Hematopoietic multipotent progenitor cell treated with erythropoietin and hydrocortisone succinate and interleukin-3 and kit ligand, for 4 days (in vitro differentiated cells): ENCODE data around the gene PDPN.

ENCODE experiments used
- DNase-seq: peaks from one replicate; pipeline ENCODE4 v3.0.0-alpha.2; 2015

Gene PDPN

DNA sequence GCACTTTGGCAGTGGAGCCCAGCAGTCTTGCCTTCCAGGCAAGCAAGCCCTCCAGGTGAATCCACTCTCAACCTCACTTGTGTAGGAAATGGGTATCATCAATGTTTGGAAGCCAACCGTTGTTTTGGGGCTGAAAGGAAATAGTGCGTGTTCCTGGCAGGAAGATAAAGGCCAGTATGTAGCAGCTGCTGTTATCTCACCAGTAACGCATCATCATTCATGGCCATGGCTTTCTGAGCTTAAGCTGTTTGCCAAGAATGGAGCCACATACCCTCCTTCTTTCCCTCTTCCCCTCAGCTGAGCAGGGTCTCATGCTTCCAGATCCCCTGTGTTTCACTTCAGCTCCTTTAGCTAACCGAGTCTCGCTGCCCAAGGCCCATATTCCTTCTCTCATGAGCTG, 2.2 kb upstream of the PDPN start:
- peak; percentile 5 for DNase-seq

DNA sequence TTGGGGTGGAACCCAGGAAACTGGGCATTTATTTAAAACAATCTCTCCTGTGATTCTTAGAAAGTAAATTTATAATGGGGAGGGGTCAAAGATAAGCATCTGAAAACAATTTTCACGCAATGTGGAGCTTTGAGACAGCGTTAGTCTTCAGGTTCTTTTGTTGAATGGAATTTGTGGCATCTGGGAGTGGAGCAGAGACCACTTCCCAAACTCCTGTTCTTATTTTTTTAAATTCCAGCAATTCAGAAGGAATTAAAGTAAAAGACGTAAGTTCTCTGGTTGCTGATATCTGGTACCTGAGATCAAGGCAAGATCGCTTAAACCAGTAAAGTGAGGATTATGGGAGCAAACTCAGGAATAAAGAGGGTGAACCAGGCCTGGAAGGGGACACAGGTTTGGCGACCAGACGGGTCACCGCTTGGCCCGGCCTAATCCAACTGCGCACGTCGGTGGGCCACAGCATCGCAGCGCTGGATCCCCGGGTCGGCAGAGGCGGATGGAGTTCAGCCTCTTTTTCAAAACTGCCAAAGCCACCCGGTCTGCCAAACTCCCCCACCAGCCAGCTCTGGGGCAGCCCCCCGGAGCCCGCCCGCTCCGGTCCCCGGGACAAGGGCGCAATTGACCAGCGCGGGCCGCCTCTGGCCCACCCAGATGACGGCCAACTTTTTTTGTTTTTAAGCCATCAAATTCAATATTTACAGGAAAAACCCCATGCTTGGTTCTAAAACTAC, 754 bp upstream of the PDPN start:
- no peak for DNase-seq

GRCh38 chr1:13583966-13584791, 547 bp downstream of the PDPN start:
- no peak for DNase-seq

DNA sequence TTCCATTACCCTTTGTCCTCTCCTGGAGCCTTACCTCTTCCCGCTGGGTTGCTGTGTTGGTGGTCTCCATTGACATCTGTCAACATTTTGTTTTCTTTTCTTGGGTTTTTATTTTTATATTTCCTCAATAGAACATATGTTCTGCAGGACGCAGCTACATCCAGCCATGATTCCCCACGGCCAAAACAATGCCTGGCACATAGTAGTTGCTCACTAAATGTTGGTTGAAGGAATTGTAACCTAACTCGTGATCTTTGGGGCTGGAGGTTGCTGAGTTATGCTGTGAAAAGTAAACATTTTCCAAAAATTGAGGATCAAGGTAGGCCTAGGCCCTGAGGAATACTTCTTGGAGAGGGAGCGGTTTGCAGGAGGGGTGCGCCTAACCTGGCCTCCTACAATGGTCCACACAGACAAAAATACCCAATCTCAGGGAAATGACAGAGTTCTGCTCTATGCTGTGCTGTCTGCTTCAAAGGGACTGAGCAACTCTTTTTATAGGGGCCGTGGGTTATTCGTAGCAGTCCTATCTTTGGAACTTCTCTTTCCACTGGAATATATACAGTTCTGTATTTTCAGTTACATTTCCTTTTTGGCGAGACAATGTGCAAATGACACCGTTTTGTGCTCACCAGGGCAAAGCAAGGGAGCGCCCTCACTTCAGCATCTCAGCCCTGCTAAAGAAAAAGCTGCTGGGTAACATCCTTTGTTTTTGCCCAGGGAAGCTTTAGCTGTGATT, 1.4 kb downstream of the PDPN start:
- no peak for DNase-seq

GRCh38 chr1:13585612-13585991, 2.0 kb downstream of the PDPN start:
- DNase-seq, result no peak

DNA sequence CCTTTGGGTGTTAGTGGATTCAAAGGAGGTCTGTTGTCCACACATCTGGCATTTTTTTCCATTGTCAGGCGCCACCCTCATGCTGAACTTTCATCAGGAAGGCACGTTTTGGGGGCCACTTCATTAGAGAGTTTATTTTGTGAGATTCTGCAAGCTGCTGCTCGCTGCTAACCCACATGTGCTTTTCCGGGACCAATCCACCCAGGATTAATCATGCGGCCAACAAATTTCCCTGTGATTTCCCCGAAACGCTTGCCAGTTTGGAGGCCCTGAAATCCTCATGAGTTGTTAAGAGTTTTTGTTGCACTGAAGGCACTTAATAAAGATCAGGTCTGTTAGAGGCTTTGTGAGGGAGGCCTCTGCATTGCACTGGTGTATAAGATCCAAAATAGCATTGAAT, 2.4 kb downstream of the PDPN start:
- no peak for DNase-seq

- no peak for DNase-seq
Measured at GRCh38 chr1:13587256-13588030, 3.8 kb downstream of the PDPN start.

GRCh38 chr1:13588946-13589796, 5.5 kb downstream of the PDPN start:
- DNase-seq, result no peak

GRCh38 chr1:13590486-13590885, 6.9 kb downstream of the PDPN start:
- no peak for DNase-seq

DNA sequence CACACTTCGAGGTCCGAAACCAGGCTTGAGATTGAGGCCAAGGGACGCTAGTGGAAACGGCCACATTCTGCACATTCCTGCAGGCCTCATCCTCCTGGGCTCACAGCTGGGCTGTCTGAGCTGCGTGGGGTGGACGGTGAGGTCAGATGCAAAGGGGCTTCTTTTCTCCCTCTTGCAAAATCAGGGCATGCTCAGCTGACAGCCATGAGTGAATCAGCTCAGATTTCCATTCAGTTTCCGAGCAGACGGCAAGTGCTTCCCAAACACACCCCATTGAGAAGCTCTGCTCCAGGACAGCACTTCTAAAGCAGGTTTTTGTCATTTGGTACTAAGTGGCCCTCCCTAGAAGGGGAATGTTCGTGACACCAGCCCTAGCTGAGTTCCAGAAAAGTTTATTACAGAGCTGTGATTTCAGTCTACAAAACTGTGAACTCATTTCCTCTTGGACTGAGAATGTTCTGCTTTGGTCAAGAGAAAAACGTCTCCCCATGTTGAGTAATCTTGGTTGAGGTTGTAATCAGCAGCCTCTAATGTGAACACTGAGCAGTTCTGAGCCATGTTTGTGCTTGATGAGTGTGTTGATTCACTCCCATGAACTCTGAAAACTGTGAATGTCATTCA, 10.0 kb downstream of the PDPN start:
- DNase-seq, result peak; percentile 32

GRCh38 chr1:13595411-13595810, 11.8 kb downstream of the PDPN start:
- no peak for DNase-seq

DNA sequence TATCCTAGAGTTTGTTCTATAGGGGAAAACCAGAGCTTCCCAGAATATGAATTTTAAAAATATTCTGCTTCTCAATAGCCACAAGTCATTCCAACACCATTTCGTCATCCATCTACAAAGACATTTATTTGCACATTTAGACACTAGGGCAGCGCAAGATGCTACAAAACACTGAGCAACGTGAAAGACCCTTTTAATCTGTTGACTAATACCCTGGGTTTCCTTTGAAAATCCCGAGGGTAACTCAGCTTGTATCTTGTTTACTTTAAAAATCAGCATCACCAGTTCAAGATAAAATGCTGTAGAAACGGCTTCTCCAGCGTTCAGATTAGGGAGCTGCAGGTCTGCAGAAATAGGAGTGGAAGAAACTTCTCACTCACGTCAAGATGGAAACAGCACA, 13.5 kb downstream of the PDPN start:
- no peak for DNase-seq

DNA sequence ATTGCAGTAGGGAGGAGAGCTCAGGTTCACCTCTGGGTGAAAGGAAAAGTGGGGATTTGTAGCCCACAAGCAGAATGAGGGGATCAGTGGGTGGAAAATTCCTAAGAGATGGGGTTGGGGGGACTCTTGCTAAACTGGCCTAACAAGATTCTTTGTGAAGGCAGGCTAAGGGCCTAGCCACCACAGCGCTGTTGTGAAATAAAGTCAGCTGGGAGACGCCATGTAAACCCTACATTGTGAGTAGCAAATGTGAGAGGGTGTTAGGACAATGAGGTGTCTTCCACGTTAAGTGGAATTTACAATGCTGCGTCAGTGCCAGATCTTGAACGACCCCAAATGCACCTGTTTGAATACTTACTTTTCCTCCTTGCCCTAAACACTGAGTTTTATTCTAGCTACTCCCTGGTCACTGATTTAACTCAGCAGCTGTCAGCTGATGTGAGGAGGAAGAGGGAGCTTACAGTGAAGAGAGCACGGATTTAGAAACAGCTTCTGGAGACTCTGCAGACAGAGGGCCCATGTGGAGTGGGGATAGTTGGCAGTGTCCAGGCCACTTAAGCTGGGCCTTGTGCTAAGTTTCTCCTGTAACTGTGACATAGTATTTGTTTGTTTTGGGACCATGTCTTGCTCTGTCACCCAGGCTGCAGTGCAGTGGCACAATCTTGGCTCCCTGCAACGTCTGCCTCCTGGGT, 17.3 kb downstream of the PDPN start:
- DNase-seq, result no peak

- DNase-seq, result no peak
Measured at GRCh38 chr1:13604176-13604575, 20.5 kb downstream of the PDPN start.

DNA sequence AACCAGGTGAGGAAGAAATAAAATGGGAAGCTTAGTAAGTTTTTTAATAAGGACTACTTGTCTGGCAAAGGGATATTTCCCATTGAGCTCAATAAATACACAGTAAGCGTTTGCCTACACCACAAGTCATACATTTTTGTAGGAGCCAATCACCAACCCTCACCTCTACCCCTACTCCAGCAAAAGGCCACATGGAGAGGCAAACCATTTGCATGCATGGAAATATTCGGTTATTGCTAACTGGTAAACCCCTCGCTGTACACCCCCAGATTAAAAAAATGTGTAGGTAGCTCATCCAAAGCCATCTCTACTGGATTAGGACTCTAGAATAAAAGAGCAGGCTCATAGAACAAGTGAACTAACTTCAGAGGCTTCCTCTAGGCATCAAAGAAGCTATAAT, 21.1 kb downstream of the PDPN start:
- no peak for DNase-seq

DNA sequence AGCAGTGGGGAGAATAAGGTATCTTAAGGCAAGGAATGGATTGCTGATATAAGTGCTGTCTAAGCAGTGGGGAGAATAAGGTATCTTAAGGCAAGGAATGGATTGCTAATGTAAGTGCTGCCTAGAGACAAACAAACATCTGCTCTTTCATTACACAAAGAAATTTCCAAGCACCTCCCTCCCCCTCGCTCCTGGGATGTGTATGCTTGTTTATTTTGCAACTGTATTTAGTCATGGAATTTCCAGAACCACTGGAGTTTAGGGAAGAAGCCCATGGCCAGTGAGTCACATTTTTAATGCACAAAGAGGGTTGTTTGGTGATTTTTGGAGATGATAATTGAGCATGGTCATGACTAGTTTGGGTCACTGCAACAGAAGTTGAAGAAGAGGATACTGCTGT, 21.5 kb downstream of the PDPN start:
- no peak for DNase-seq

DNA sequence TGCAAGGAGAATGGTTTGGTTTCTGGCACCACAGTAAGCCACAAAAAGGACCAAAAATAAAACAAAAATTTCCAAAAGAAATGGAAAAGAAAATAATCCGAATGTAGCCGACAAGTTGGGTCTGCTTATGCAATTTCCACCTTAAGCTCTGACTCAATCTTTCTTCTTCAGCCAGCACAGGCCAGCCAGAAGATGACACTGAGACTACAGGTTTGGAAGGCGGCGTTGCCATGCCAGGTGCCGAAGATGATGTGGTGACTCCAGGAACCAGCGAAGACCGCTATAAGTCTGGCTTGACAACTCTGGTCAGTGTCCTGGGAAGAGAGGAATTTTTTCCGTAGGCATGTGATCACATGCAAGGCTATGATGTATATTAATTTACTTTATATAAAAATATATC, 23.4 kb downstream of the PDPN start:
- DNase-seq, result no peak

DNA sequence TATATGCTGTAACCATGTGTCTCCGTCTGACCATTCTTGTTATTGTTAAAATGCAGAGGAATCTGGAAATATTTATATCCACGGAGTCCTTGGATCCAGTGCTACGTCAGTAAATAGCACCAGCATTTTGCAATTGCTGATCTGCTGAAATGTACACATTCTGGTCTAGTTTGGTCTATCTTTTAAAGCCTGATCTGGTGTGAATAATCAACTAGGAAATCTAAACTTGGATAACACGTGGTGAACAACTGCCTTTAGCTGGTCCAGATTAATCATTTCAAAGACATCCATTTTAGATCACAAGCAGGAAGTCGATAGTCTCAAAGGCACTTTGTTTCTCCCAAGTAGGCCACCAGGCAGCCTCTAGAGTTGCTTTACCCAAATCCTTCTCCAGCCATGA, 32.6 kb downstream of the PDPN start:
- no peak for DNase-seq

DNA sequence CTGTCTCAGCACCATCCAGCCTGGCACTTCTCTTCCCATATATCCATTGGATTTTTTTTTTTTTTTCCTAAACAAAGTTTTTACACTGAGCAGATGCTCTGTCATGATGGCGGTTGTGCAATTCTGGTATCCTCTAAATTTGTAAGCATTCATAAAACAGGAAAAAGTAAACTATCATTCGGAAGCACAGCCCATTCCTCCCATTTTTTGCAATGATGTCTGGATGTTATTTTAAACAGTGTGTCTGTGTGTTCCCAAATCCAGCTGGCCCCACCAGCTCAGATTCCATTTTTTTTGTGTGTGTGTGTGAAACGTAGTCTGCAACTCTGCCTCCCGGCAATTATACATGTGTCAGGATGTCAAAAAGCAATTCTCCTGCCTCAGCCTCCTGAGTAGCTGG, 33.5 kb downstream of the PDPN start:
- no peak for DNase-seq

GRCh38 chr1:13617773-13618172, 34.1 kb downstream of the PDPN start:
- DNase-seq, result no peak

DNA sequence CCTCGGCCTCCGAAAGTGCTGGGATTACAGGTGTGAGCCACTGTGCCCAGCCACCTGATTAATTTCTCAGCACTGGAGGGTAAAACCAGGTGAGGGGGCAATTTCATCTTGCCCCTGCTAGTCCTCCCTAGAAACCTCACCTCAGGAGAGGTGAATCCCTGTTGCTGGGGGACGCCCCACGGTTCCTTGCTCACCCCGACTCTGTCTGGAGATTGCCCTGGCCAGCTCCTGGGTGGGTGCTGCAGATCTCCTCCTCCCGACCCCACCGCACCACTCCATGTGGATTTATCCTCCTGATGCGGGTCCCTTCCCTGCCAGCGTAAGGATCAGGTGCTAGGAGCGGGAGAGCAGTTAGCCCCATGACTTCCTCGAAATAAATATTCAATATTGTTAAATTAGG, 34.9 kb downstream of the PDPN start:
- DNase-seq, result no peak
